Measurements from ENCODE around the gene TSEN2.
"Not testable (repeated sequence)": the region's sequence is repeated elsewhere in the genome, so short reads cannot be mapped to it uniquely, and the experiment has no call there.

The TSEN2 gene

DNA sequence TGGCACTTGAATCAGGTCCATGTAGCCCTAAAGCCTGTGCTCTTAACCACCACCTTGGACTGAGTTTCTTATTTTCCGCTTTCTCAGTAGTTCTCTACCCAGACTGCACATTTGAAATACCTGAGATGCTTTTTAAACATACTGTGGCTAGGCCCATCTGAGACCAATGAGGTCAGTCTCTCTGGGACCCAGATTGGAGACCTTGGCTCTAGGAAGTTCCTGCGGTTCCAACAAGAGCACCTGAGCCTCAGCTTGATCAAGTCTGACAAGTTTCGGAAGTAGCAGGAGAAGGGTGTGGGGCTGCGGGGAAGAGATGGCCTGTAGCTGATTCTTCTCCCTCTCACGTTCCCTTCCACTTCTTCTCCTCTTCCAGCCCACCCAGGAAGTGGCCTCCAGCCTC, 11.5 kb upstream of the TSEN2 start:
- no peak for DNase-seq

GRCh38 chr3:12473511-12473910, 10.8 kb upstream of the TSEN2 start:
- no peak for DNase-seq

DNA sequence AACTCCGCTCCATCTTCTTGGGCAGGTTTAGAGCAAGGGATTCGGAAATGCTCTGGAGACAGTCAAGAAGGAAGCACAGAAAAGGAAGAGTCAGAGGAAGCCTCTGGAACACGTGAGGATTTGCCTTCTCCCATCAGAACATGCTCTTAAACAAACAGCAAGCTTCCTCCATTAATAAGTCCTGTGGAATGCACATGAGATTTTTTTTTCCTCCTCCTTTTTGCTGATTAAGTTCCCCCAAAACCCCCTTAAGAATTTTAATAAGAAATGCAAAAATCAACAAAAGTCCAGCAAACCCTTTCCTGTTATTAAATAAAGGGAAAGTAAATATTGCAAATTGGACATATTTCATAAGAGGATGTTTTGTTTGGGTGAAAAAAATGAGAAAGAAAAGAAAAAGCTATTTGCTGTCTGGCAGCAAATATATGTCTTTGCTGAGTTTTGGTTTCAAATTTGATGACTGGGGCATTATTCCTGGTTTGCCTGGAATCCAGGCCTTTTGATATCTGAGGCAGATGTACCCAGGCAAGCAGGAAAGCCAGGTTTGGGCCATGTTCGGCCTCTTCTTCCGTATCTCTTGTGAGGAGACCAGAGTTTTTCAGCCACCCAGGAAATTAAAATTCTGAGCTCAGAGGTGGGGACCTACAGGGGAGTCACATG, 7.9 kb upstream of the TSEN2 start:
- DNase-seq: no peak

DNA sequence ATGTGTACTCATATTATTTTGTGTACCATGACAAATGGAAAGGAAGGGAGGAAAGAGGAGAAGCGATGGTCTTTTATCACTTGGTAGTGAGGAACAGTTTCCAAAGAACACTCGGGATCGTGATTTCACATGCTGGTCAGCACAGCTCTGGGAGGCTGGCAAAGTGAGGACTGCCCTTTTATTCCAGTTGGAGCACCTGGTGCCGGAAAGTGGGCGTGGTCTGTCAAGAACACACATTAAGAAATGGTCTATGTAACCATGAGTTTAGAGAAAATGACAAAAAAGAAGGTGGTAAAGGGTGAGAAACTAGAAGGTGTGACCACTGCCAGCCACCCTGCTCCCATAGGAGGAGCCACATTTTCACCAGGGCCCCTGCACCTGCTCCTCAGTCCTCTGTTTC, 7.0 kb upstream of the TSEN2 start:
- DNase-seq: no peak

- DNase-seq: no peak
Measured at GRCh38 chr3:12478326-12478725, 6.0 kb upstream of the TSEN2 start.

GRCh38 chr3:12479198-12479597, 5.1 kb upstream of the TSEN2 start:
- not testable (repeated sequence) for DNase-seq

DNA sequence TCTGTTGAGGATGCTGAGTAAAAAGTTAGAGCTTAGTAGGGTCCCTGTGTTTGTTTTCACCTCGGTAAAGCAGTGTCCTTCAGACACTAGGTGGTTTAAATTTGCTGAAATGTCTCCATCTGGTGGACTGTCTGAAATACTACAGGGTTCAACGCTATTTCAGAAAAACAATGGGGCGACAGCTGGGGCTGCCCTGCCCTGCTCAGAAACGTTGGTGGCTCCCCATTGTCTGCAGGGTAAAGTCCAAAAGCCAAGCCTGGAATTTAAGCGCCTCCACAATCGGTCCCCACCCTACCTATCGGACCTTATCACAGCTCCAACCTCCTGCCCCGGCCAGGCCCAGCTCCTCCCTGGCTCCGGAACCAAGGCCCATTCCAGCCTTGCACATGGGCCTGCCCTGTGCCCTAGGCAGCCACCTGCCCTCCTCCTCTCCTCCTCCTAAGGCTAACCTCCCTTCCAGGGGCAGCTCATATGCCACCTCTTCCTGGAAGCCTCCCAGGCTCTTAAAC, 4.3 kb upstream of the TSEN2 start:
- DNase-seq: peak; percentile 66

GRCh38 chr3:12483410-12483809, 870 bp upstream of the TSEN2 start:
- DNase-seq: peak; percentile 30

DNA sequence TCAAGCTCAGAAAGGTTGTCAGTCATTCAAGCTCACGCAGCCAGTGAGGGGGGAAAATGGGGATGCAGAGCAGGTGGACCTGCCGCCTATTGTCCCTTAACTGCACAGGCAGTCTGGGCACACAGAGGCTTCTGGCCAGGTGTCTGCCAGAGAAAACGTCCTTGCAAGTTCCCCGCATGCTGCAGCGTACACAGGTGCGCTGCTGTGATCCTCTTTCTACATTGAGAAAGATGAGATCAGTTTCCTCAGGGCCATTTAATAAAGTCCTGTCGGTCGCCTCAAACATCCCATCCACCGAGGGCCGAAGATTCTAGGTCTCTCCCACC, 445 bp upstream of the TSEN2 start:
- peak; percentile 77 for DNase-seq

GRCh38 chr3:12484983-12485327, 675 bp downstream of the TSEN2 start:
- DNase-seq: no peak

DNA sequence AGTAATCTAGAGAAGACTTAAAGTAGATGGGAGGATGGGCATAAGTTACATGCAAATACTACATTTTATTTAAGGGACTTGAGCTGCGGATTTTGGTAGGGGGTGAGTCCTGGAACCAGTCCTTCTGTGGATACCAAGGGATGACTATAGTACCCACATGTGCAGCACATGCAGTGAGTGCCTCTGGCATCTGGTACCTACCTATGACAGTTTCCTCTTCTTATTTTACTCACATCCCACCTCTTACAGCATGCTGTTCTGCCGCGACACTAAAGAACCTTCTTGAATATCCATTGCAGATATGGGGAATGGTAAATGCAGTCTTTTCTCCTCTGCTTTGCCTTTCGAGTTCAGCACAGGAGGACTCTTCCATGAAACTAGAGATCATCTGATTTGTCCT, 1.7 kb downstream of the TSEN2 start:
- no peak for DNase-seq

DNA sequence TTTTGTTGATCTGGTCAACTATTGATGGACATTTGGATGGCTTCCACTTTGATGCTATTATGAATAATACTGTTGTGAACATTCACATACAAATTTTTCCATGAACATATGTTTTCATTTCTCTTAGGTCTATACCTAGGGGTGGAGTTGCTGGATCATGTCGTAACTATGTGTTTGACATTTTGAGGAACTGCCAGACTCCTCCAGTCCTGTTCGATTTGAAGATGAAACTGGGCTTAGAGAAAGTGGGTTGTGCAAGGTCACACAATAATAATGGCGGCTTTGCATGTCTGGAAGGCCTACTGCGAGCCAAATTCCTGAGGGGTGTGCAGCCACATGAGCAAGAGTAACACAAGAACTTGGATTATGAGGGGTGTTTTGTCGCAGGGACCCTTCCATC, 2.6 kb downstream of the TSEN2 start:
- no peak for DNase-seq

DNA sequence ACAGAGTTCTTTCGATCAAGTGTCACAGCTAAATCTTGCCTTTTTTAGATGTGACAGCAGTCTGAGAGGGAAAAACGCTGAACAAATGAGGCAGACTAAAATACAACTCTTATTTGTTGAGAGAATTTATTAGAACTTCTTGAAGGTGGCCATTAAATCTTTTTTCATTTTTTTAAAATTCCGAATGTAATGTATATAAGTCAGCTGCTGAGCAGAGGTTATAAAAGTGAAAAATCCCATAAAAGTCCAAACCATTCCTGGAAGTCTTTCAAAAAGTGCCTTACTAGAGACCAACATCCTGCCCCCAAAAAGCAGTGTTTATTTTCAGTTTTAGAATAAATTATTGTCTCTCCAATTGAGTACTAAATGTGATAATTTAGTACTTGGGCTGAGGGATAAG, 3.1 kb downstream of the TSEN2 start:
- DNase-seq: no peak

DNA sequence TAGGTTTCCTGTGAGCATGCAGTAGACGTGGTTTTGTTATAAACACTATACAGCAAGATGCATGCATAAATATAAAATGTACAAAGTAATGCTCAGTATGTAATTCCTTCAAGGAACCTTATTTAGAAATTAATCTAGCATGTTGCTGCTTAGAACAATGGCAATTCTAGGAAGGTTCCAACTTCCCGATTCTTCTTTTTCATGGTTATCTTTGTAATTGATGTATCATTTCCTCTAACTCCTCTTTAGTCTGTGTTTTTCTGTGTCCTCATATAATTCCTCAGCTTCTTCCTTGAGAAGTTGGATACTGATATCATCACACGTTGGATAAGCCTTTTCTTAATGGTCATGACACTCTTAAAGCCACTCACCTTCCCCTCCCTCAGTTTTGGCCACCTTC, 3.5 kb downstream of the TSEN2 start:
- DNase-seq: no peak

- no peak for DNase-seq
Measured at GRCh38 chr3:12489368-12489767, 5.1 kb downstream of the TSEN2 start.

GRCh38 chr3:12489832-12490231, 5.6 kb downstream of the TSEN2 start:
- DNase-seq: no peak

GRCh38 chr3:12490547-12490946, 6.3 kb downstream of the TSEN2 start:
- no peak for DNase-seq

GRCh38 chr3:12495749-12496452, 11.6 kb downstream of the TSEN2 start:
- DNase-seq: no peak

DNA sequence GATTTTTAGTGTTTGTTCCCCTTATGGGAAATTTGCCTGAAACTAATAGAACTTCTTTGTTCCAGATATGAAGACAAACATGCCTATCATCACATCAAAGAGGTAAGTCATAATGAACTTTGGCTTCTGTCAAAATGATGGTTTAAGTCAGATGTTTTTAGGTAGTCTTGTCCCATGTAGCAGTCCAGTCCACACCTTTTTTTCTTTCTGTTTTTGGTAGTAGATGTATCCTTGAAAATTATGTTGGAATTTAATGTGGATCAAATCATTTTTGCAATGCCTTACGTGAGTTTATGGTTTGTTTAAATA, 12.1 kb downstream of the TSEN2 start:
- no peak for DNase-seq

- no peak for DNase-seq
Measured at GRCh38 chr3:12499474-12499873, 15.2 kb downstream of the TSEN2 start.

- DNase-seq: no peak
Measured at GRCh38 chr3:12501360-12502020, 17.2 kb downstream of the TSEN2 start.

- no peak for DNase-seq
Measured at GRCh38 chr3:12503126-12503957, 19.1 kb downstream of the TSEN2 start.

- DNase-seq: no peak
Measured at GRCh38 chr3:12506201-12506709, 22.0 kb downstream of the TSEN2 start.
